ENCODE data around the gene GABRB2. TPM values are rescaled to one million over a fixed set of nuclear protein-coding genes. Genes with fewer than 3 reads are reported as not detected.

Gene GABRB2
- total and polyA plus RNA-seq, 2 experiments from 2014 or later = 0.11 to 0.94 TPM

DNA sequence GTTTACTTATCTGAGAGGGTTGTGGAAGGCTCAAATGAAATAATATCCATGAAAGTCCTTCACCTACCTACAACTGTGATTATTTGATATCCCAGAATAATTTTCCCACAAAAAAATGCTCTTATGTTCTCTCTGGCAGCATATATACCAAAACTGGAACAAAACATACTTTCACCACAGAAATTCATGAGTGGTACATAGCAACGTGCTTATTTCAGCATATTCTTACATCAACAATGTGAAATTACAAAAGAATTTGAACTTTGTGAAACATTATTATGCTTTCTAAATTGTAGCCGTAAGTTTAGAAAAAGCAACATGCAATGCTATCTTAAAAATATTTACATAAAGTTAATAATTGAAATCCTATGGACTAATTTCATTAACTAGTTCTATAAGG is 137.1 kb downstream of the GABRB2 start (continued):
- TF ChIP-seq, protein P1, sequence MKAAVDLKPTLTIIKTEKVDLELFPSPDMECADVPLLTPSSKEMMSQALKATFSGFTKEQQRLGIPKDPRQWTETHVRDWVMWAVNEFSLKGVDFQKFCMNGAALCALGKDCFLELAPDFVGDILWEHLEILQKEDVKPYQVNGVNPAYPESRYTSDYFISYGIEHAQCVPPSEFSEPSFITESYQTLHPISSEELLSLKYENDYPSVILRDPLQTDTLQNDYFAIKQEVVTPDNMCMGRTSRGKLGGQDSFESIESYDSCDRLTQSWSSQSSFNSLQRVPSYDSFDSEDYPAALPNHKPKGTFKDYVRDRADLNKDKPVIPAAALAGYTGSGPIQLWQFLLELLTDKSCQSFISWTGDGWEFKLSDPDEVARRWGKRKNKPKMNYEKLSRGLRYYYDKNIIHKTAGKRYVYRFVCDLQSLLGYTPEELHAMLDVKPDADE (IDR thresholded peaks at IDR 0.05) = no peak

DNA sequence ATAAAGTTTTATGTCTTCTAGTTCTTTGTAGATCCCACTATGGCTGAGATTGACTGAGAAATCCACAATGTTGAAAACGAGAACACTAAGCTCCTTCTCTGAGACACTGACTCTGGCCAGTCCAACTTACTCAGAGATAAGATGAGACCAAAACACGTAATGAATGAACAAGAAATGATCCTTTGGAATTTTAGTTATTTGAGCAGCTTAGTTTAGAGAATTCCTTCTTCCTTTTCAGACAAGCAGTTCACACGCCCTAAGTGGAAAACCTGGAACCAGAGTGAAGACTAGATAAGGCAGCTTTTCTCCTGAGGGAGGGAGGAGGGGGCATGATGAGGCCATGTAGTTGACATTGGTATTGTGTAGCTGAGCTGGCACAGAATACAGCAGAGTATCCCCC is 139.6 kb downstream of the GABRB2 start:
- Mint-ChIP-seq H3K27ac (no peak overlapping the region), H3K27me3 (ENCODE audit: insufficient read depth, low read depth, poor library complexity) (no peaks in the 10 kb centered on the region), H3K9me3 (no peaks in the 10 kb centered on the region), H3K36me3 (ENCODE audit: low read depth) (no peaks in the 10 kb centered on the region), H3K4me1 (no peaks in the 10 kb centered on the region), H3K4me3 (no peak overlapping the region)
- H4K20me1 ChIP-seq (replicated peaks; ENCODE audit: insufficient read depth) = no peaks in the 10 kb centered on the region
- TF ChIP-seq, protein P2, sequence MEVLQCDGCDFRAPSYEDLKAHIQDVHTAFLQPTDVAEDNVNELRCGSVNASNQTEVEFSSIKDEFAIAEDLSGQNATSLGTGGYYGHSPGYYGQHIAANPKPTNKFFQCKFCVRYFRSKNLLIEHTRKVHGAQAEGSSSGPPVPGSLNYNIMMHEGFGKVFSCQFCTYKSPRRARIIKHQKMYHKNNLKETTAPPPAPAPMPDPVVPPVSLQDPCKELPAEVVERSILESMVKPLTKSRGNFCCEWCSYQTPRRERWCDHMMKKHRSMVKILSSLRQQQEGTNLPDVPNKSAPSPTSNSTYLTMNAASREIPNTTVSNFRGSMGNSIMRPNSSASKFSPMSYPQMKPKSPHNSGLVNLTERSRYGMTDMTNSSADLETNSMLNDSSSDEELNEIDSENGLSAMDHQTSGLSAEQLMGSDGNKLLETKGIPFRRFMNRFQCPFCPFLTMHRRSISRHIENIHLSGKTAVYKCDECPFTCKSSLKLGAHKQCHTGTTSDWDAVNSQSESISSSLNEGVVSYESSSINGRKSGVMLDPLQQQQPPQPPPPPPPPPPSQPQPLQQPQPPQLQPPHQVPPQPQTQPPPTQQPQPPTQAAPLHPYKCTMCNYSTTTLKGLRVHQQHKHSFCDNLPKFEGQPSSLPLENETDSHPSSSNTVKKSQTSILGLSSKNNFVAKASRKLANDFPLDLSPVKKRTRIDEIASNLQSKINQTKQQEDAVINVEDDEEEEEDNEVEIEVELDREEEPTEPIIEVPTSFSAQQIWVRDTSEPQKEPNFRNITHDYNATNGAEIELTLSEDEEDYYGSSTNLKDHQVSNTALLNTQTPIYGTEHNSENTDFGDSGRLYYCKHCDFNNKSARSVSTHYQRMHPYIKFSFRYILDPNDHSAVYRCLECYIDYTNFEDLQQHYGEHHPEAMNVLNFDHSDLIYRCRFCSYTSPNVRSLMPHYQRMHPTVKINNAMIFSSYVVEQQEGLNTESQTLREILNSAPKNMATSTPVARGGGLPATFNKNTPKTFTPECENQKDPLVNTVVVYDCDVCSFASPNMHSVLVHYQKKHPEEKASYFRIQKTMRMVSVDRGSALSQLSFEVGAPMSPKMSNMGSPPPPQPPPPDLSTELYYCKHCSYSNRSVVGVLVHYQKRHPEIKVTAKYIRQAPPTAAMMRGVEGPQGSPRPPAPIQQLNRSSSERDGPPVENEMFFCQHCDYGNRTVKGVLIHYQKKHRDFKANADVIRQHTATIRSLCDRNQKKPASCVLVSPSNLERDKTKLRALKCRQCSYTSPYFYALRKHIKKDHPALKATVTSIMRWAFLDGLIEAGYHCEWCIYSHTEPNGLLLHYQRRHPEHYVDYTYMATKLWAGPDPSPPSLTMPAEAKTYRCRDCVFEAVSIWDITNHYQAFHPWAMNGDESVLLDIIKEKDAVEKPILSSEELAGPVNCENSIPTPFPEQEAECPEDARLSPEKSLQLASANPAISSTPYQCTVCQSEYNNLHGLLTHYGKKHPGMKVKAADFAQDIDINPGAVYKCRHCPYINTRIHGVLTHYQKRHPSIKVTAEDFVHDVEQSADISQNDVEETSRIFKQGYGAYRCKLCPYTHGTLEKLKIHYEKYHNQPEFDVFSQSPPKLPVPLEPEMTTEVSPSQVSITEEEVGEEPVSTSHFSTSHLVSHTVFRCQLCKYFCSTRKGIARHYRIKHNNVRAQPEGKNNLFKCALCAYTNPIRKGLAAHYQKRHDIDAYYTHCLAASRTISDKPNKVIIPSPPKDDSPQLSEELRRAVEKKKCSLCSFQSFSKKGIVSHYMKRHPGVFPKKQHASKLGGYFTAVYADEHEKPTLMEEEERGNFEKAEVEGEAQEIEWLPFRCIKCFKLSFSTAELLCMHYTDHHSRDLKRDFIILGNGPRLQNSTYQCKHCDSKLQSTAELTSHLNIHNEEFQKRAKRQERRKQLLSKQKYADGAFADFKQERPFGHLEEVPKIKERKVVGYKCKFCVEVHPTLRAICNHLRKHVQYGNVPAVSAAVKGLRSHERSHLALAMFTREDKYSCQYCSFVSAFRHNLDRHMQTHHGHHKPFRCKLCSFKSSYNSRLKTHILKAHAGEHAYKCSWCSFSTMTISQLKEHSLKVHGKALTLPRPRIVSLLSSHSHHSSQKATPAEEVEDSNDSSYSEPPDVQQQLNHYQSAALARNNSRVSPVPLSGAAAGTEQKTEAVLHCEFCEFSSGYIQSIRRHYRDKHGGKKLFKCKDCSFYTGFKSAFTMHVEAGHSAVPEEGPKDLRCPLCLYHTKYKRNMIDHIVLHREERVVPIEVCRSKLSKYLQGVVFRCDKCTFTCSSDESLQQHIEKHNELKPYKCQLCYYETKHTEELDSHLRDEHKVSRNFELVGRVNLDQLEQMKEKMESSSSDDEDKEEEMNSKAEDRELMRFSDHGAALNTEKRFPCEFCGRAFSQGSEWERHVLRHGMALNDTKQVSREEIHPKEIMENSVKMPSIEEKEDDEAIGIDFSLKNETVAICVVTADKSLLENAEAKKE (CRISPR knock-in tag; IDR thresholded peaks at IDR 0.05) = no peak
- TF ChIP-seq EZH2 (IDR thresholded peaks at IDR 0.05; ENCODE audit: low read depth, unreplicated experiment) (no peak), POLR2AphosphoS5 (IDR thresholded peaks at IDR 0.05; ENCODE audit: low read depth) (no peak), CREB1 (CRISPR knock-in tag; IDR thresholded peaks at IDR 0.05; ENCODE audit: low read depth) (no peak), STAT1 (IDR thresholded peaks at IDR 0.05; ENCODE audit: unreplicated experiment) (no peak), NANOG (IDR thresholded peaks at IDR 0.05; ENCODE audit: borderline replicate concordance) (no peak)
- TF ChIP-seq, protein P3, sequence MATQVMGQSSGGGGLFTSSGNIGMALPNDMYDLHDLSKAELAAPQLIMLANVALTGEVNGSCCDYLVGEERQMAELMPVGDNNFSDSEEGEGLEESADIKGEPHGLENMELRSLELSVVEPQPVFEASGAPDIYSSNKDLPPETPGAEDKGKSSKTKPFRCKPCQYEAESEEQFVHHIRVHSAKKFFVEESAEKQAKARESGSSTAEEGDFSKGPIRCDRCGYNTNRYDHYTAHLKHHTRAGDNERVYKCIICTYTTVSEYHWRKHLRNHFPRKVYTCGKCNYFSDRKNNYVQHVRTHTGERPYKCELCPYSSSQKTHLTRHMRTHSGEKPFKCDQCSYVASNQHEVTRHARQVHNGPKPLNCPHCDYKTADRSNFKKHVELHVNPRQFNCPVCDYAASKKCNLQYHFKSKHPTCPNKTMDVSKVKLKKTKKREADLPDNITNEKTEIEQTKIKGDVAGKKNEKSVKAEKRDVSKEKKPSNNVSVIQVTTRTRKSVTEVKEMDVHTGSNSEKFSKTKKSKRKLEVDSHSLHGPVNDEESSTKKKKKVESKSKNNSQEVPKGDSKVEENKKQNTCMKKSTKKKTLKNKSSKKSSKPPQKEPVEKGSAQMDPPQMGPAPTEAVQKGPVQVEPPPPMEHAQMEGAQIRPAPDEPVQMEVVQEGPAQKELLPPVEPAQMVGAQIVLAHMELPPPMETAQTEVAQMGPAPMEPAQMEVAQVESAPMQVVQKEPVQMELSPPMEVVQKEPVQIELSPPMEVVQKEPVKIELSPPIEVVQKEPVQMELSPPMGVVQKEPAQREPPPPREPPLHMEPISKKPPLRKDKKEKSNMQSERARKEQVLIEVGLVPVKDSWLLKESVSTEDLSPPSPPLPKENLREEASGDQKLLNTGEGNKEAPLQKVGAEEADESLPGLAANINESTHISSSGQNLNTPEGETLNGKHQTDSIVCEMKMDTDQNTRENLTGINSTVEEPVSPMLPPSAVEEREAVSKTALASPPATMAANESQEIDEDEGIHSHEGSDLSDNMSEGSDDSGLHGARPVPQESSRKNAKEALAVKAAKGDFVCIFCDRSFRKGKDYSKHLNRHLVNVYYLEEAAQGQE (IDR thresholded peaks at IDR 0.05; ENCODE audit: unreplicated experiment) = no peak
- TF ChIP-seq, protein P4, sequence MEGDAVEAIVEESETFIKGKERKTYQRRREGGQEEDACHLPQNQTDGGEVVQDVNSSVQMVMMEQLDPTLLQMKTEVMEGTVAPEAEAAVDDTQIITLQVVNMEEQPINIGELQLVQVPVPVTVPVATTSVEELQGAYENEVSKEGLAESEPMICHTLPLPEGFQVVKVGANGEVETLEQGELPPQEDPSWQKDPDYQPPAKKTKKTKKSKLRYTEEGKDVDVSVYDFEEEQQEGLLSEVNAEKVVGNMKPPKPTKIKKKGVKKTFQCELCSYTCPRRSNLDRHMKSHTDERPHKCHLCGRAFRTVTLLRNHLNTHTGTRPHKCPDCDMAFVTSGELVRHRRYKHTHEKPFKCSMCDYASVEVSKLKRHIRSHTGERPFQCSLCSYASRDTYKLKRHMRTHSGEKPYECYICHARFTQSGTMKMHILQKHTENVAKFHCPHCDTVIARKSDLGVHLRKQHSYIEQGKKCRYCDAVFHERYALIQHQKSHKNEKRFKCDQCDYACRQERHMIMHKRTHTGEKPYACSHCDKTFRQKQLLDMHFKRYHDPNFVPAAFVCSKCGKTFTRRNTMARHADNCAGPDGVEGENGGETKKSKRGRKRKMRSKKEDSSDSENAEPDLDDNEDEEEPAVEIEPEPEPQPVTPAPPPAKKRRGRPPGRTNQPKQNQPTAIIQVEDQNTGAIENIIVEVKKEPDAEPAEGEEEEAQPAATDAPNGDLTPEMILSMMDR (conservative IDR thresholded peaks at IDR 0.05; ENCODE audit: low read depth in 2 of 2) = no peak
- H3K4me1 ChIP-seq (ENCODE audit: insufficient read depth) = no peaks in the 10 kb centered on the region
- no peak for ATAC-seq
- H3K4me3 ChIP-seq = no peak overlapping the region
- no peaks in the 10 kb centered on the region for H3K9me2 ChIP-seq (ENCODE audit: insufficient read depth)
- no peaks in the 10 kb centered on the region for H3K36me3 ChIP-seq (ENCODE audit: insufficient read depth)
- no peak overlapping the region for H3K27ac ChIP-seq (ENCODE audit: low read depth)
- peak overlapping the region; percentile 49 for H2AFZ ChIP-seq
- no peaks in the 10 kb centered on the region for H3F3A ChIP-seq (replicated peaks; ENCODE audit: low read depth)
- no peaks in the 10 kb centered on the region for H3K79me2 ChIP-seq (replicated peaks; ENCODE audit: insufficient read depth)
- DNase-seq (ENCODE audit: low spot score) = no peak
- H3K4me2 ChIP-seq = no peak overlapping the region
- H3K27me3 ChIP-seq (ENCODE audit: insufficient read depth) = no peaks in the 10 kb centered on the region

Data from GM23338 (cell line).